IPS DF 19.7 (cell line): Measurements from ENCODE around the gene GRIN2A.
"Not testable (repeated sequence)": the region's sequence is repeated elsewhere in the genome, so short reads cannot be mapped to it uniquely, and the experiment has no call there.

Source experiments
- DNase-seq: peaks from one replicate; pipeline ENCODE4 v3.0.0-alpha.2; 2013; ENCODE audit warnings: low read depth, low spot score

The GRIN2A gene

DNA sequence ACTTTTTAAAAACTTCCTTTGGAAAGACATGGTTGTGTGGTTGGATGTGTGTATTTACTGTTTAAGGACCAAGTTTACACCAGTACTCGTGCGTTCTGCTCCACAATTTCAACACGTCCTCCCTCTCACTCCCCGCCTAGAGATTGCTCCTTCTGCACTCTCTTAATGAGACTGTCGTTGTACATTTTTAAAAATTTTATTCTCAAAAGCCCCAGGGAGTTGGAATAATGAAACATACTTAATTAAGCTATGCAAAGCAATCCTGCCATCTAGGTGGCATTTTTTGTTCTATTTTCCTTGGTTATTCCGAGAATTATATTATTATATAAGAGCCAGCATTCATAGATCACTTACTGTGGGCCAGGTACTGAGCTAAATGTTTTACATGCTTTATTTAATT, 264.5 kb downstream of the GRIN2A start:
- DNase-seq, result no peak

DNA sequence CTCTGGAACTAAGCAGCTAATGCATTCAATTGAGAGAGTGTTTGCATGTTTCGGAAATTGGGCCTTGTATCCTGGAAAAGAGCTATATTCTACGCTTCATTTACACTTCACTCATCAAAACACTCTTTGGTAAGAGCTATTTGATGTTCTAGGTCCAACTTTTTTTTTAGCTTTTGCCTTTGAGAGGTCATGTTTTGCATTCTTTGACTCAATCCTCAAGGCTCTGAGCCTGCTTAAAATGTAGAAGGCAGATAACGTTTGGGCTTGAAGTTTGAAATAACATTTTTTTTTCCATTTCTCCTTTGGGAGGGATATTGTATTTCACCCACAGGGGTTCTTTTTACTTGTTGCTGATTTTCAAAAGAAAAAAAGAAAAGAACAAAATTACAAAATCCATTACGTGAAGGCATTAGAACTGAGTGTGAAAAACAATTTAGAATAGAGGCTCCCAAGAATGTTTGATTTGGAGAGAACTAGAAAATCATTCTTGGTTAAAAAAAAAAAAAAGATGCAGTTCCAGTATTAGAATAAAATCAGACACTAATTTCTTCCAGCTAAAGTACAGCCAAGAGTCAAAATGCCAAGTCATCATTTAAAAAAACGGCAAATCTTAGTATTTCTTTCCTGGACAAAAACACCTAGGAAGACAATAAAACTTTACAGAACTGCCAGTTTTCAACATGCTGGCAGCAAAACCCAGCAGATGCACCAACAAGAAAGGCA, 268.5 kb downstream of the GRIN2A start:
- no peak for DNase-seq

DNA sequence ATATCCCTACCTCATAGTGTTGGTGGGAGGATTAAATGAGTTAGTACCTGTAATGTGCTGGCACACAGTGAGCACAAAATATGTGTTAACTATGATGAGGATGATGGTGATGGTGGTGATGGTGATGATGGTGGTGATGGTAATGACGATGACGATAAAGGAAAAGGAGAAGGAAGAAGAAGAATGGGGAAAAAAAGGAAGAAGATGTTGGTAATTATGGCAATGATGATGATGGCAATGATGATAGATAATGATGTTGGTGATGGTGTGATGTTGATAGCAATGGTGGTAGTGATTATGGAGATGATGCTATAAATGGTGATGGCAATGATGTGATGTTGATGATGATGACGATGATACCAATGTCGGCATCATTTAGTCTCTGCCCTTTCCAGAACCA, 270.2 kb downstream of the GRIN2A start:
- no peak for DNase-seq

DNA sequence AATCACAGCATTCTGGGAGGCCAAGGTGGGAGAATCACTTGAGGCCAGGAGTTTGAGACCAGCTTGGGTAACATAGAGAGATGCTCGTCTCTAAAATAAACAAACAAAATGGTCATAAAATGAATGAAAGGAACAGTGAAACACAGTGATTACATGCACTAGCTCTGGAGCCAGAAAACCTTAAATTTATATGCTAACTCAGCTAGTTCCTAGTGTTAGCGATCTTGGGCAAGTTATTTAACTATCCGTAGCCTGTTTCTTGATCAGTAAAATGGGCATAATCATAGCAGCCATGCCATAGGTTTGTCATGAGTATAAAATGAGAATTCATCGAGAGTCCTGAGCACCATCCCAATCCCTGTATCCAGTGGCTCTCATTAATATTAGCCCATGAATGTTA, 271.0 kb downstream of the GRIN2A start:
- no peak for DNase-seq

DNA sequence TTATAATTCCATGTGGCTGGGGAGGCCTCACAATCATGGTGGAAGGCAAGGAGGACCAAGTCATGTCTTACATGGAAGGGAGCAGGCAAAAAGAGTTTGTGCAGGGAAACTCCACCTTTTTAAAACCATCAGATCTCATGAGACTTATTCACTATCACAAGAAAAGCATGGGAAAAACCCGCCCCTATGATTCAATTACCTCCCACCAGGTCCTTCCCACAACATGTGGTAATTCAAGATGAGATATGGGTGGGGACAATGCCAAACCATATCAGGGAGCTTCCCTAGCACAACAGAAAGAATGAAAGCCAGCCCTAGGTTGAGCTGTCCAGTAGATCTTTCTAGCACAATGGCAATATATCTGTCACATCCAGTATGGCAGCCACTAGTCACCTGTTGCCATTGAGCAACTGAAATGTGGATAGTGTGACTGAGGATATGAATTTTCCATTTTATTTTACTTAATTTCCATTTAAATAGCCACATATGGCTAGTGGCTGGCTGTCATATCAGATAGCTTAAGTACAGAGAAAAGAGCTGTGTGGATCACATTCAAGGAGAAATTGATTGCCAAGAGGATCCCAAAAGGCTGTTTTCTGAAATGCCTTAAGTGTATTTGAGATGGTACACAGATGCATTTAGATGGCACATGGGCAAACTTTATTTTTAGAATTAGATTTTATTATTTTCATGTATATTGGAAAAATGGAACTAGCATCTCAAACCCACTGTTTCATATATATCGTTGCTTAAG, 273.0 kb downstream of the GRIN2A start:
- no peak for DNase-seq

DNA sequence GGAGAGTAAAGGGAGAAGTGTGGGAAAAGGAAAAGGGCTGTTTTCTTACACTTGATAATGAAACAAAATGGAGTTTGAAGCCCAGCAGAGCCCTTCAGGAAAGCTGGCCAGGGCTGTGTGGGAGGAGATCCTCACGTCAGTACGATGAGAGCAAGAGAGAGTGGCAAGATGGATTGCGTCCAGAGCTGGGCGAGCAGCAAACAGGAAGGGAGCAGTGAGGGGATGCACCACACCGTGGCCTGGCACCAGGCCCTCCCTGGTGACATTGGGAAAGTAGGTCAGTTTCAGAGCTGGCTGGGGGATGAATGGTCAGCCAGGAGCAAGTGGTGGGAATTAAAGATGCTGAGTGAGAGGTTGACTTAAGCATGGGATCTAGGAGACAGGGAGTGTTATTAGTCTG, 273.6 kb downstream of the GRIN2A start:
- DNase-seq, result no peak

DNA sequence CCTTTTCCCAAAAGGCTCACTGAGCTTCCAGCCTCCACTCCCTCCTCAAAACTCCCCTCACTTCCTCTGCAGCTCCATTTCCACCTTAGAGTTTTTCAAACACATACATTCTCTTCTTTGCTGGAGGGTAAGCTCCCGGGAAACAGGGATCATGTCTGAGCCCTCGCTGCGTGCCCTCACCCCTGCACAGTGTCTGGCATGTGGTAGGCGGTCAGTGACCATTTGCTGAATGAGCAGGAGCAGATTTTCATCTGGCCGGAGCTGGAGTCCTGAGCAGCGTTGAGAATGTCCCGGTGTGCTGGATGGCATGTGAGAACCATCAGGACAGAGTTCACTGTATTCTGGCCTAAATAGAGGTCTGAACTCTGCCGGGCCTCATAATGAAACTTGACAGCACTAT, 274.5 kb downstream of the GRIN2A start:
- no peak for DNase-seq

DNA sequence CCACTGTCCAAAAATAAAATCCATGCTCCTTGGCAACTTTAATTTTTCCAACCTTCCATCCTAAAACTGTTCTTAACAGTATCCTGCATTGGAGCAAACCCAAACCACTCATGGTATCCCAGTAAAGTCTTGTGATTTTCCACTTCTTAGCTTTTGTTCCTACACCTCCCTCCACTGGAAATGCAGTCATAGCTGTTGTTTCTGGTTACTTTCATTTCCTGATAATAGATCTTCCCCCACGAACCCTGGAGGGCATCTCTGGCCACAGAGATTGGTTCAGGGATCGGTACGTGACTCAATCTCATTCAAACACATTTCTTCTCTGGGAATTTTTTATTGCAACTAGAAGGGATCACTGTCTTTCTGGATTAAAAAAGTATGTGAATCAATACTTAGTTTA, 276.0 kb downstream of the GRIN2A start:
- no peak for DNase-seq

DNA sequence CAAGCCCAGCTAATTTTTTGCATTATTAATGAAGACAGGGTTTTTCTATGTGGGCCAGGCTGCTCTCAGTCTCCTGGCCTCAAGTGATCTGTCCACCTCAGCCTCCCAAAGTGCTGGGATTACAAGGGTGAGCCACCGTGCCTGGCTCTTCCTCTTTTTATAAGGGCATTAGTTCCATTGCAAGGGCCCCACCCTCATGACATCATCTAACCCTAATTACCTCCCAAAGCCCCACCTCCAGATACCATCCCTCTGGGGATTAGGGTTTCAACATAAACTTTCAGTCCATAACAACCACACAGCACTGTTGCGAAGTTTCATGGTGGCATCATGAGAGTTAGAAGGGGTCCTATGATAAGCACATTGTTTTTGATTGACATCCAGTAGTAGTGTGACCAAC, 277.7 kb downstream of the GRIN2A start:
- DNase-seq, result no peak

DNA sequence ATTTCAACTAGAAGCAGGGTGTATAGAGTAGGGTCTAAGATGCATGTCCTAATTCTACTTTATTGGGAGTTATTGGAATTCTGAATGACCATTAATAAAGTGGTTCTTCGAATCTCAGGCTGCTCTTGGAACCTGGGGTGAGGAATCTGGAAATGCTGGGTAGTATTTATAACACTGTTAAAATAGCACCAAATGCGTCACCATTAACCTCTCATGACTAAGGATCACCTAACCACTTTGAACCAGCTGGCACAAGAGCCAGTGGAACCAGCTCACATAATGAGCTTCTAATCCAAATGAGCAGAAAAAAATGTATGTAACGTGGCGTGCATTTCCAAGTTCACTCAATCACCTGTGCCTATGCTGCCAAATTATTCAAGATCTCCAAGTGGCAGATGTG, 281.7 kb downstream of the GRIN2A start:
- DNase-seq, result no peak

DNA sequence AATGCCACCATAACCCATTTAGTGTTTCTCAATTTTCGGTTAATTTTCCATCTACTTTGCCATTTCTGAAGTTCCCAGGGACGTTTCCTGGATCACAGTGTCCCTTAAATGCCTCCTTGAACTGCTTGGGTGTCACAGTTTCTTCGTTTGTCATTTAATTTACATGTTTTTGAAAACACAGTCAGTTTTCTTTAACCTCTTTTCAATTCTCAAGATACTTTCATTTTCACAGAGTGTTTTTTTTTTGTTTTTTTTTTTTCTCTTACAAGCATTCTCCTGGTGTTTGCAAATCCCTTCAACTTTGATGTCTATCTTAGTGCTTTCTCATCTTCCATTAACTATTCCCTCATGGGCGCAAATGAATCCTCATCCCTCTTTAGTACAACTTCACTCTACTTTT, 283.7 kb downstream of the GRIN2A start:
- DNase-seq, result no peak

DNA sequence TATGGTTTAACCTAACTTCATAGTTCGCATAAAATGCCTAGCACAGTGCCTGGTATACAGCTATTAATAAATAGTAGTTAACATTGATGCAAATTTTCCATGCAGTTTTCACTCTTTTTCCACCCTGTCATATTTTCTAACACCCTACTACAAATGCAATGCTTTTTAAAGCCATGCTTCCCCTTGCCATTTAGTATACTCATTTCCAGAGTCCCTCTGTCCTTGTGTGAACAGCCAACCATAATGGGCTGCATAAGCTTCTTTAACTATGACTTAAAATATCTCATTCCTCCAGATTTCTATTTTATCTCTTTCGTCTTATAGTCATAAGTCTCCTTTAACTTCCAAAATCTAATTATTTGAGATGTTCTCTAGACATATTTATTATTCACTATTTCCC, 284.1 kb downstream of the GRIN2A start:
- DNase-seq, result no peak

DNA sequence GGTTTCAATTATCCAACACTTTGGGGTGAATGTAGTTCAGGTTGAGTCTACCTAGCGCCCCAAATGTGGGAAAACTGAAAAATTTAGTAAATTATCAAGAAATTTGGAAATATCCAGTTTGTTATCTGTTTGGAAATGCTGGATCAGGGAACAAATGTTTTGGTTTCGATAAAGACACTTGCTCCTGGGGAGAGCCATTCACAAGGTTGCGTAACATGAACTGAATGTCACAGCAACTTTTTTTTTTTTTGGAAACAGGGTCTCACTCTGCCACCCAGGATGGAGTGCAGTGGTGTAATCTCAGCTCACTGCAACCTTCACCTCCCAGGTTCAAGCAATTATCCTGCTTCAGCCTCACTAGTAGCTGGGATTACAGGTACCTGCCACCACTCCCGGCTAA, 286.4 kb downstream of the GRIN2A start:
- DNase-seq, result no peak

DNA sequence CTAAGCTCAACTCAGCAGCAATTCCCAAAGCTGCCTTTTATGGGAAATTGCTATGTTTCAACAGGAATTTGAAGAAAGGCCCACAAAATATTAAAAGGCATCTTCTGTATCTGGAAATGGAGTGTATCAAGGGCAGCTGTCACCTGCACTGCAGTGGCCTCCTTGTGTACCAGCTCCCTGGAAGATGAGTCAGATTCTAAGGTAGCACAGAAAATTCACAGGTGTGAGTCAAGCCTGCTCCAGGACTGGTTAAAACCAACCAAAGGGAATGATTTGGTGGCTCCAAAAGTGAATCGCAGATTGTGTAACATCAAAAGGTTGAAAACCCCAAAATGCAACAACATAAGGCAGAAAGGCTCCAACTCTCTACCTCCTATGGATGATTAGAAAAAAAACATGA, 296.4 kb downstream of the GRIN2A start:
- no peak for DNase-seq

DNA sequence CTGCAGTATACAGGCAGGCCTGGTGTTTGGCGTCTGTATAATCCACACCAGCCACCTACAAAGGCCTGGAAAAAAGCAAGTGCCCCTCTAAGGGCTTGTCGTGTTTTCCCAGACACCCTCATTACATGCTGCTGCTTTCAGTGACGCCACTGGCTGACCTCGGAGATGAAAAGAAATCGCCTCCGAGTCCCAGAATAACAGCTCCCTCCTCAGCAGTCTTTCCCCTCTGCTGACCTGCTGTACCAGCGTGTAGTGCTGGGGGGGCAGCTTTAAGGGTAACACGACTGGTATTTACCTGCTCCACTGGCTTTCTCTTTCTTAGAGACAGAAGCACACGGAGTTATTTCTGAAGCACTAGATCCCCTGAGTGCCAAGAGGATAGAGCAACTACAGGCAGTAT, 296.8 kb downstream of the GRIN2A start:
- no peak for DNase-seq

DNA sequence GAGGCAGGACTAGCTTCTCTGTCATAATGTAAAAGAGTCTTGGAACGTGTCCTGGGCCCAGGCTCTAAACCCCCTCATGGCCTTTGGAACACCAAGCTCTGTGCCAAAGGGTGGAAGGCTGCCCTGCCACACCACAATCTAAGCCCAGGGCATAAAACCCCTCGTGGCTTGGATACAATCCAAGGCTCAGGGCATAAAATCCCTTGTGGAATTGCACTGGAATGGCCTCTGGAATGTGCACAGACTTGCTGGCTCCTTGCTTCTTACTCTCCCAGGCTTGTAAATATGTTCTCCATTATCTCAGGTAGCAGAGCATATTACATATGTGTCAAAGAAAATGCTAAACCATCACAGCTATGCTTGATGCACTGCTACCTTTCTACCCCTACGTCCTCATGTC, 306.2 kb downstream of the GRIN2A start:
- not testable (repeated sequence) for DNase-seq

DNA sequence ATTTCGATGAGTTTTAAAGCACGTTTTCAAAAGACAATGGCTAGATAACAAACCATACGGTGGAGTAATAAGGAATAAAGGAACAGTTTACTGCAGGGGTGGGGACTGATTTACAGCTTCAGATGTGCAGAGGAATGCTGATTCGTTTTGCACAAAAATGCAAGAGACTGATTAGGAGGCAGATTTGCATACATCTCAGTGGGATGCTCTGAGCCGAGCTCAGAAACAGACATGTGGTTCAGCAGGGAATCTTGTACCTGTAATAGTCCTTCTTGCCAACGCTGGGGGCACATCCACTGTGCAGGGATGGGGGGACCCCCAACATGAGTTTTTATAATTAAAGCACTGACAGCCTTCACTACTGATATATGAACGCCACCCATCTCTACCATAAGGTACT, 308.0 kb downstream of the GRIN2A start:
- DNase-seq, result no peak

DNA sequence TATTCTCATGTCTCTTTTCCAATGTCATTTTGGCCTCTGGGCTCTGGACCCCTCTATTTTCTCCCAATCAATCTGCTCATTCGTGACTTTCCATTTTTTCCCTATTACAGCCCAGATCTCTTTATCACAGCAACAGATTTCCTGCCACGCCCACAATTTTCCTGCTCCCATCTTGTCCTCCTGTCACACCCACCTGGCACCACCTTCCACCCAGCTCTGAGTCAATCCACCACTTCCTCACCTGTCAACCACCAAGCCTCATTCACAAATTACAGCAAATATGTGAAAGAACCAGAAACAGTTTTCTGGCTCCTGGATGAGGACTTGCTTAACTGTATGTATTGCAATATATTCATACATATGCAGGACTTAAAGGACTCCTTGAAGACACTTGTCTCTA, 311.3 kb downstream of the GRIN2A start:
- no peak for DNase-seq

DNA sequence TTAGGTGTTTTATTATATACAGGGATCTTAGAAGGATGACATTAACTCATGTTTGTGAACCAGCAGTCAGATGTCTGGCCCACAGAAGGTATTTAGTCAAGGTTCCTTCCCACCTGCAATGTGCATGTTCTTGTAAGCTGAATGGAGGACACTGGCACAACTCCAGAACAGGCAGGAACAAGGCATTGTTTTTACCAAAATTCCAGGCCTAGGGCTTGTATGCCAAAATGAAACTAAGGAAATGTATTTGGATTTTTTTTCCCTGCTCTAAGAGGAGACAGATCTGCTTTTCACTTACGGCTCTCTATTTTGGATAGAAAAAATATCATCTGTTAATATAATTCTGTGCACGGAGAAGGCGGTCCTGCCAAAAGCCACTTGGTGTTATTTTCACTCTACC, 312.5 kb downstream of the GRIN2A start:
- no peak for DNase-seq

DNA sequence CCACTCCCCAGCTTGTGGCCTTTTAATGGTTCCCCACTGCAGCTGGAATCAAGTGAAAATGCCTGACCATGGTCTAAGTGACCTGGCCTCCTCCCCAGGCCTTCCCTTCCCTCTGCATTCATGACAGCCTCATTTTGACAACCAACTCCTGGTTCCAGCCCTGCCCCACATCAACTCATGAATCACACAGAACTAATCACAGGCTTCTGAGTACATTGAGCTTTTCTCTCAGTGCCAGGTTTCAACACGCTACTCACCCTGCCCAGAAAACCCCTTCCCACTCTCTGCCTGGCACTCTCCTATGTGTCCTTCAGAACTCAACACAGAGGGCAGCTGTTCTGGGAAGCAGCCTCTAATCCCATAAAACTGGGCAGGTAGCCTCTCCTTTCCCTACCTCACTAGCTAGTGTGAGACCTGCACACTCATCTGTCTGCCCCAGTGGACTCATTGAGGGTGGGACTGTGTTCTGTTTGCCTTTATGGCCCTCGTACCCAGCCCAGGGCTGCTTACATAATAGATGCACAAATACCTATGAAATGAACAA, 313.6 kb downstream of the GRIN2A start:
- DNase-seq, result no peak

DNA sequence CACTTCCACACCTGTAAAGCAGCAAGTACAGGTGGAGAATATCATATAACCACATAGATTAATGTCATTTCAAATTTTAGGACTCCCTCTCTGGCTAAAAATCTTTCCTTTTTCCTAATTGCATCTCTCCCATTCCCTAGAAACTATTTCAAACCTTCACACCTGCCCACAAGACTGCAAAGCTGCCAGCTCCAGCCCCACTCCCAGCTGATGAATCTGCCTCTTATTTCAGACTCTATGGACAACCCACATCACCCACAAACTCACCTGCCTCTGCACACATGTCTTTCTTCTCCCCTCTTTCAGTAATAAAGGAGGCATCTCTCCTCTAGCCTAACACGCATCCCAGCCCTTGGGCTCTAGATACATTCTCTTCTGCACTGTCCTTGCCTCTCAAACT, 315.1 kb downstream of the GRIN2A start:
- DNase-seq, result no peak

DNA sequence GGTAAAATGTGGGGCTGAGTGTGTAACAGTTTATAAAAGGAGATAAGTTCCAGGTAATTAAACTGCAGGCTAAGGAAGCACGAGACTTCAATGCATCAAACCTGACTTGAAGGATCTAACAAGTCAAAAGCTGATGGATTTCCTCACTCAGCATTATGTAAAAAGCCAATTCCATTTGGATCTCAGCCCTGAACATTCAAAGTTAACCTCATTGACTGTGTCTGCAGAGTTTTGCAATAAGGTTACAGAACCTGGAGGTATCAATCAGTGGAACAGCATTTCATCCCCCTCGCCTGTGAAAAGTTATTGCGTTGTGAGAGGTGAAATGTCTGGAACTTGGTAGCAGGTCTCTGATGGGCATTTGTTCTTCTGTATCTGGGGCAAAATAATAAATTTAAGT, 317.8 kb downstream of the GRIN2A start:
- no peak for DNase-seq

DNA sequence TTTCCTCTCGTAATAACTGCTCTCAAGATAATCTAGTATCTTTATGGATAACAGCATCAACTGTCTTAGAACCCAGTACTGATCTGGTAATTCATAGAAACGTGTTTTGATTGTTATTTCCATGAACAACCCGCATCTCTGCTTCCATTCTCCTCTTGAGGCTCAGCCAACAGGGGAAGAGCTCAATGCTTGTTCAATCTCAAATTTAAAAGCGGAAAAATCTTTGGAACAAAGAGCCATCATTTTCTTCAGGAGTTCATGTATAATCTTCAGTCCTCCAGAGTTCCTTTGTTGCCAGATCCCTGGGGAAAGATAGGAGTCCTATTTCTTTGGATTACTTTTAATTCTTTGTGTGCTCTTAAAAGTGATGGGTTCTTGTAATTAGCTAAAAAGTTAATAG, 319.9 kb downstream of the GRIN2A start:
- DNase-seq, result no peak
